Measurements from ENCODE around the gene BCAS1. TPM values are rescaled to one million over a fixed set of nuclear protein-coding genes. Genes with fewer than 3 reads are reported as not detected.

The BCAS1 gene
- total RNA-seq, 1 donor from 2014 or later = 0.08 TPM

DNA sequence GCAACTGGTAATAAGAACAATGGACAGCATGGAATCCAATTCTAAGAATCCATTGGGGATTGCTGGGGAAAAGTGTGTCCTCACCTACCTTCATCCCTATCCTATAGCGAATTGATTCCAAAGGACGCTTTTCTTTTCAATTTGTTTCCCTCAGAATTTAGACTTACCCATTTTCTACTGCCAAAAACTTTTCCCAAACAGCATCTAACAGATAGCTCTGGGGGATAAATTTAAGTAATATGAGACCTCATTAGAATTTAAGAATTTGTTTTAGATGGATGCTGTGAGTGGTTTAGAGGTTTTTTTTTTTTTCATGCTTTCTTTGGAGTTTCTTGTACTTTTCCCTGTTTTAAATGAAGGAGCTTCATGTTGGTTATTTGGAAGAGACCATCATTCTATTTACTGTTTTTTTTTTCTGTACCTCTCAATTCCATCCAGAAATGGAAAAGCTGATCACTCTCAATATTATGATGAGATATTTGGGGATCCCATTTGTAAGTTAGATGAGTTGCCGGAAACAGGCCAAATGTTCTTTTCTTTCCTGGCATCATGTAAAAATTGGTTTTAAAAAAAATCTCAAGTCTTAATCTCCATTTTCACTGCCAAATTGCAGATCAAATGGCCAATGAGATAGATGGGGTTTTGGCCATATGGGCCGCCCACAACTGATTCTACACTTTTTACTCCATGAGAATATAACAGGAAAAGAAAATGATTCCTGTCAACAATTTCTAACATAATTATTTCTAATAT is 105.7 kb downstream of the BCAS1 start:
- DNase-seq (ENCODE audit: low spot score) (no peak), ATAC-seq (no peak)

DNA sequence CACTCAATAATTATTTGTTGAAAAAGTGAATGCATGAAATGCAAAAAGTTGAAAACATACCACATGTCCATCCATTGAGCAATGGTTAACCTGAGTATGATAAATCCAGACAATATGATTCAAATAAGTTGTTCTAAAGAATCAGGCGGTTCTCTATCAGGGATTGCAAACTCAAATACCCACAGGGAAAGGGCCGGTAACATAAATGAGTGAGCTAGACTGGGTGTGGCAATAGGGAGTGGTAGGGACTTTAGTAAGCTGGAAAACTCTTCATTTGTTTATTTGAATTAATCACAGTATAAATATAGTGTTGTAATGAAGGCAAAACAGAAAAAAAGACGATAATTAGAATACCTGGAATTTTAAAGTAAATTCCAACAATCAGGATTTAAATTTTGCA is 106.3 kb downstream of the BCAS1 start:
- no peak for ATAC-seq
- no peak for DNase-seq (ENCODE audit: low spot score)

DNA sequence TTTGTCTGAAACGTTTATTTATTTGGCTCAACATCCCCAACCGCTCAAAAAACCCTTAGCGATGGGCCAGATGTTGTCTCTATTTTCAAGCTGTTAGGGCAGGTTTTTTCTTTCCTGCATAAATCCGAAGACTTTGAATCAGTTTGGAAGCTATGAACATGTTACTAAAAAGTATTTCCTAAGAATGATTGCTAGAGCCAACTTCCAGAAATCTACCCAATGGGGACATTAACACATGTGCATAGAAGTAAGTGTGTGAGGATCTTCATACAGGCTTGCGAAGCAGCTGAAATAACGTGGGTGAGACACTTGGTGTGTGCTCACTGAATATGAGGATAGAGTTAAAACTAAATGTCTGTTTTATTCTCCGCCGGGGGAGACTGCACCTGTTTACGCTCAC is 106.8 kb downstream of the BCAS1 start:
- DNase-seq (ENCODE audit: low spot score) (no peak), ATAC-seq (no peak)

DNA sequence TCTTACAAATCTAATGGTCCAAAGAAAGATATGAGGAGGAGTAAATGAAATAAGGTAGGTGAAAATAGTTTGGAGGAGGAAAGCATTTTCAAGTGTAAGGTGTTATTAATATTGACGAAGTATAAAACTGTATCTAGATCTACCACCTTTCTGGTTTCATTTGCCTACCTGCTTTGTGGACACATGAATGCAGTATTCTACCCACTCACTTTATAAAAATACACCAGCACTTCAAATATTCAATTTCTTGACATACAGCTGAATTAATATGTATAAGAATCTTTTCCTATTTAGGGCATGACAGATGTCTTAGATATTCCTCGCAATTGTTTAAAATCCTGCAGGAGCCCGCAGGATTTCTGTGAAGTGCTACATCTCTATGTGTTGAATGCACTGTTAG is 108.0 kb downstream of the BCAS1 start:
- ATAC-seq (no peak), DNase-seq (ENCODE audit: low spot score) (no peak)

DNA sequence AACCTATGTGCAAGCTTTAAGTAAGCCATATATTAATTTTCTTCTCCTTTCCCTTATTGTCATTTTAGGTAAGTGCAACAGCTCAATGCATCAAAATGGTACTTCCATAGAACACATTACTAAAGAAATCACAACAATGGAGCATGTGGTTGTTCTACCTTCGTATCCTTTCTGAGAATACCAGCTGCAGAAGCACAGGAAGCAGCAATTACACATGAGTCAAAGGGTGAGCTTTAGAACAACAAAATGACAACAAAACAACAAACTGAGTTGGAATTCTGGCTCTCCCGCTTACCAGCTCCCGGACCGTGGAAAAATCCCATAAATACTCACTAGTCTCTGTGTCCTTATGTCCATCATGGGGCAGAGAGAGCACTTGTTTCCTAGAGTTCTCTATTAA is 108.9 kb downstream of the BCAS1 start:
- DNase-seq (ENCODE audit: low spot score) (no peak), ATAC-seq (no peak)

DNA sequence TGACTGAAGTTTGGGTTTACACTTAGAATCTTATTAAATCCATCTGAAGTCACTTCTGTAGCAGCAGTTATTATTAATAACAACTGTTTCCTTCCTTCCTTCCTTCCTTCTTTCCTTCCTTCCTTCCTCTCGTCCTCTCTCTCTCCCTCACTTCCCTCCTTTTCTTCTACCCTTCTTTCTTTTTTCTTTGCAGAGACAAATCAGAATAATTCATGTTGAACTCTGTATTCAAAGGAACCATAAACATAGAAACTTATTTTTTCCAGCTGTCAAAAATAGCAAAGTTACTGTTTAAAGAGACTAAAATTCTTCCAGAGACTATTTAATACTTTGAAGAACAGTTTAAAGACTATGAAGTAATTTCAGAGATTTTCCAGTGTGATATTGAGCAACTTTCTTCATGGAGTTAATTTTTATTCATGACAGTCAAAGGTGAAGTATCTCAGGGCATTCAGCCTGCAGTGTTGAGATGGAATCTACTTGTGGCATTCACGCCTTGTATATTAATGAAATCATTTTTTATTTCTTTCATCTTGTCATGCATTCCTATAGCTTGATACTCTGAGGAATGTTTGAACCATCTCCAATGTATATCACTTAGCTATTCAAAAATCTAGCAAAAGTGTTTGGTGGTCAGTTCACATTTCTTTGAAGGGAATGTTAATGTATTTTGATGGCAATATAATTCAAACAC is 109.7 kb downstream of the BCAS1 start:
- DNase-seq (ENCODE audit: low spot score) (no peak), ATAC-seq (peak; percentile 49)

DNA sequence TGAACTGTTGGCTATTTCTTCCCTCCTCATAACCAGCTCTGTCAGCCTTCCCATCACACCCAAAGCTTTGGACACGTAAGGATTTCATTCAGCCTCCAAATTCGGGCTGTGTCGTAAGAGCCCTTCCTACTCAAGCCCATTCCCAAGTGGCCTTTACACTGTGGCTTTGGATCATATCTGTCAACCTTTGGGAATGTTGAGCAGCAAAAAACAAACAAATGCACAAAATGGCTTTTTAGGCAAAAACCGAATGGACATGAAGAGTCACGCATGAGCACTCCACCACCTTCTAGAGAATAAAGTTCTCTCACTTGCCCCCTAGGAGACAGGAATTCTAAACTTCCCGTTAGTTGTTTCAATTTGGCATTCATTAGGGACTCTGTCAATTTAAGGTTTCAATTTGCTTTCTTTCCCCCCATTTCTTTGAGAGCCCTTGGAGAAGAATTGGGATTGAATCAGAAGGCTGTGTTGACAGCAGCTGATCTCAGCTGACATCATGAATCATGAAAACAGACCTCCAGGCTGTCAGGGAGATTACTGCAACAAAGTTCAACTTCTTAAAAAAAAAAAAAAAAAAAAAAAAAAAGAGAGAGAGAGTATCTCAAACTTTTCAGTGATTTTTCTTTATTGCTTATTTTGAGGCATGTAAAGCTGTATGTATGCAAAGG is 110.3 kb downstream of the BCAS1 start:
- no peak for ATAC-seq
- no peak for DNase-seq (ENCODE audit: low spot score)

DNA sequence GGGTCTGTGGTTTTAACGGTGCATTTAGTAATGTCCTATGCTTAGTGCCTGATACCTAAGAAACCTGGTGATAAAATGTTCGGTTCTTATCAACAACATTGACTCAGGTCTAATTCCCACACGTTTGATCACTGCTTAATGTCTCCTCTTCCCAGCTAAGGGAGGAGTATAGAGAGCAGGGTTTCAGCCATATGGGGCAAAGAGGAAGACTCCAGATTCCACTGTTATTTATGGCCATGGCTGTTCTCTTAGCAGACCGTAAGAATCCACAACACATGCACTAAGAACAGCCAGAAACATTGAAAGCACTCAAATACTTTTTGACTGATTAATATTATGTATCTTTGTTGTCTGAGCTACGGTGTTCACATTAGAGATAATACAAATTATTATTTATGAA is 112.1 kb downstream of the BCAS1 start:
- DNase-seq (ENCODE audit: low spot score) = no peak
- no peak for ATAC-seq

DNA sequence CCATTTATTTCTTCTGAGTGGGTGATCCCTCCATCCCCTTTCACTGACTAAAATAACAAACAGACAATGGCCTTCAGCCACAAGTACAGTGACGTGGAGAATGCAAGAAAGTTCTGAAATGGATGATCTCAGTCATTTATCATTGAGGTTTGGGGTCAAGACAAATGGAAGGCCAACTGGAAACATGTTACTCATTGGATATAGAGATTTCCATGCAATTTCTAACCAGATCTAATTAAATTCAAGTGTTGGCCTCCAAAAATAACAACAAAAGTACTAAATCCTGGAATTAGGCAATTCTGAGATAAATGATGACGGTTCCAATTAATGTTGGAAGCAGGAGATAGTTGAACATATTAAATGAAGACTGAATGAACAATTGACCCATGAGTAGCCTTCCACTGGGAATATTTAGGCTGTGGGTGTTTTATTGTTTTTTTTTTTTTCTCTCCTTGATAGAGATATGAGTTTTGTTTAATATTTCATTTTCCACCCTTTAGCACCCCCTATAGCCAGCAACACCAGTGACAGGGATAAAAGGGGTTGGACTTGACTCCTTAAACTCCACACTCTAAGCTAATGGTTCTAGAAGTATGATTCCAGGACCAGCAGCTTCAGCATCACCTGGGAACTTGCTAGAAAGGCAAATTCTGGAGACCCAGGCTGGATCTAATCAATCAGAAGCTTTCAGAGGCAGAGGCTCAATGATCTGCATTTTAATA is 112.8 kb downstream of the BCAS1 start:
- no peak for DNase-seq (ENCODE audit: low spot score)
- no peak for ATAC-seq

DNA sequence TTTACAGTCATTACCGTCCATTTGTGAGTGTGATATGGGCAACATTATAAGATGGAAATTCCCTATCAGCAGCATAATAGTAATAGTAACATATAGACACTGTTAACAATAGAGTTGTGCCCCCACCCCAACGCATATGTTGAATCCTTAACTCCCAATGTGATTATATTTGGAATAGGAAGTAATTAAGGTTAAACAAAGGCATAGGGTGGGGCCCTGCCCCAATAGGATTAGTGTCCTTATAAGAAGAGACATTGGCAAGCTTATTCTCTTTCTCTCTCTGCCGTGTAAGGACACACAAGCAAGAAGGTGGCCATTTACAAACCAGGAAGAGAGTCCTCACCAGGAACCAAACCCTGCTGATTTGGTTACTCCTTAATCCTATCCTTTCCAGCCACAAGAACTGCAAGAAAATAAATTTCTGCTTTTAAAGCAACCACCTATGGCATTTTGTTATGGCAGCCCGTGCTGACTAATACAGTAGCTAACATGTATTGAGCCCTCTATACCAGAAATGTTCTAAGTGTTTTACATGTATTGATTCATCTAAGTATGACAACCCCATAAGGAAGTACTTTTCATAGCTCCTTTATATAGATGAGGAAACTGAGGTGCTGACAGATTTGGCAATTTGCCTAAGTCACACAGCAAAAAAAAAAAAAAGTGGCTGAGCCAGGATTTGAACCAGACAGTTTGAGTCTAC is 114.2 kb downstream of the BCAS1 start:
- no peak for ATAC-seq
- DNase-seq (ENCODE audit: low spot score) = no peak

DNA sequence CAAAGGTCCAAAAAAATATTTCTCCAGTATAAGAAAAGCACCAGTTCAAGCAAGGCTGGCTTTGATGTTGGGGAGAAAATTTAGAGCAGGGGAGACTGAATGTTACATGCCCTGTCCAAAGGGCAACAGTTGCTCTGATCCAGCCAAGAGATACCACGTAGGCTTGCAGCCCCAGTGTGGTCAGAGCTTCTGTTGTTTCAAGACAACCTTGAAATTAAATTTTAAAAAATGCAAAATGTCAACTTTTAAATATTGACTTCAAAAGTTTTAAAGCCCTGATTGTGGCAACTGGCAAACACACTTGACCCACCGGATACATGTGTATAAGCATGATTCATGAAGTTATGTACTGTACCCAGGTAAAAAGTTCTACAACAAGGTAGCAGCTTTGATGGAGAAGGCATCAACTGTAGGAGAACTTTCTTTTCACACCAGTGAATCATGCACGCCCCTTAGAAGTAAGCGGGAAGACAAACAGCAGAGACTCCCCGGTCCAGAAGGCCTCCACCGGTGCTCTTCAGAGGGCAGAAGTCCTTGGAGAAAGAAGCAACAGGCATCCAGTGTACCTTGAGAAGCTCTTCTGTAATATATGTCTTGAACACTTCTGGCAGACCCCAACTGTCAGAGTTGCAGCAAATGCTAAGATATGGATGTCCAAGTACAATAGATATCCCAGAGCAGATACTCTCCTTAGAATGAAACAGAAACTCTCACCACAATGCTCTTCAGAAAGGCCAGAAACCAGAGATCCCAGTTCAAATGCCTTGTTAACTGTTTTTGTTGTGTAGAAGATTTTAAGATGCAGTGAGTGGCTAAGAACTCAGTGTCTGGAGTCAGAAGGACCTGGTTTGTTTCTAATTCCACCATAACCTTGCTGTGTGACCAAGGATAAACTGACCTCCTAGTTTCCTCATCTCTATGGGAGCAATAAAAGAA is 115.4 kb downstream of the BCAS1 start:
- DNase-seq (ENCODE audit: low spot score) (no peak), ATAC-seq (peak; percentile 76)

DNA sequence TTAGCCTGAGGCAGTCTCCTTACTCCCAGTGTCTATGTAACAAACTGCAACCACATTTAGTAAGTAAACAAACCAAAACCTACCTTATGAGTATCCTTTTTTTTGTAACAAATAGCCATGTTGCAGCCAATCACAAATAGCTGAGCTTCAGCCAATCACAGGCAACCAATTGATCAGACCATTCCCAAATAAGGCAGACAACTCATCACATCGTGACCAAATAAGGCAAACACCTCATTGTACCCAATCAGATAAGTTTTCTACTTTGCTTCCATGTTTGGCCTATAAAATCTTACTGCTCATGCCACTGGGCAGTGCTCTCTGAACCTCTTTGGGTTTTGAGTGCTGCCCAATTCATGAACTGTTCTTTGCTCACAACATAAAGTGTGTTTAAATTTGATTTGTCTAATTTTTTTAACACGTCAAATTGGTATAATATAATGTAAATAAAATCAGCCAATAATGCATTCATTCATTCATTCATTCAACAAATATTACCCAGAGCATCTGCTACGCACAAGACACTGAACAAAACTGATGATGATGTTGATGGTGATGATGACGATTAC is 117.8 kb downstream of the BCAS1 start:
- ATAC-seq (no peak), DNase-seq (ENCODE audit: low spot score) (no peak)

DNA sequence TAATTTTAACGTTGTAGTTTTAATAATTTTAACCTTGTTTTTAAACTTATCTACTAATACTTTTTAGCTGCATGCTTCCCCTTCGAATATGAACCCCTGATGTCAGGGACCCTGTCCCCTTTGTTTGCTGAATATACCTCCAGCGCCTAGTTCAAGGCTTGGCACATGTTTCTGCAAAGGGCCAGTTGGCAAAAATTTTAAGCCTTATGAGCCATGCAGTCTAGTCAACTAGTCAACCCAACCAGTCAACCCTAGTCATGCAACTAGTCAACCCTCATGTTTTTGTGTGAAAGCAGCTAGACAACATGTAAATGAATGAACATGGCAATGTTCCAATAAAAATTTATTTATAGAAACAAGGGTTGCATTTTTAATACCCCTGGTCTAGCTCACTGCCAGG is 119.8 kb downstream of the BCAS1 start:
- DNase-seq (ENCODE audit: low spot score) (no peak), ATAC-seq (no peak)

DNA sequence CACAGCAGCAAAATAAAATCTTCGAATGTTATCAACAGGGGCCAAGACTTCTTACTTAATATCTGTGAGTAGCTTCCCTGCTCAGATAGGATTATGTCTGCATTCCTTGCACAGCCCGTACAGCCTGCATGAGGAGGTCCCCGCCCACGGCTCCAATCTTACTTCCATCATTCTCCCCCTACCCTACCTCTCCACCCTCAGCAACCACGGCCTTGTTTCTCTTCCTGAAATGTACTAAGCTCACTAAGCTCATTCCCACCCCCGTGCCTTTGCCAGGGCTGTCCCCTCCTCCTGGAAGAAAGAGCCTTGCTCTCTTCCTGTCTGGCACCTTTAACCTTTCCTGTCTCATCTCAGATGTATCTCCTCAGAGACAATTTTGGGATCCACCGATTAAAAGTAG is 120.4 kb downstream of the BCAS1 start:
- ATAC-seq (no peak), DNase-seq (ENCODE audit: low spot score) (no peak)

DNA sequence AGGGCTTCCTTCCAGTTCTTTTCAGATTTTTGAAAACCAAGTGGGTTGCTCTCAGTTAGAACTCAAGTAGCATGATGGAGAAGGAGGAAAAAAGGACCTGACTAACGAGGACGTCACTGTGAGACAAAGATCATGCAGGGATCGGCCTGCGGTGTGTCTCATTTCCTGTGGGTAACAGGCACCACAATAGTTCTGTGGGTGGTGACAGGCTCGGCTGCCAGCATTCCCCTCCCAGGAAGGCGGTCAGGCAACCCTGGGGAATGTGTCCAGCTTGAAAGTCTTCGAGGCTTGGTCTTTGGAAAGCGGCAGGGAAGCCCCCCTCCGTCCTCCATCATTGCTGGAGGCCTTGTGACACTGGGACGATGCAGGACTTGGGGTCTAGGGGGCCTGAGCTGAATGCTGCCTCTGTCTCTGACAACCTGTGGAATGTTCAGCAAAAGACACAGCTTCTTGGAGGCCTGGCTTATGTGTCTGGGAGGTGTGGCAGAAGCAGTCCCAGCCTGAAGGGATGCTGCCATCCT is 121.0 kb downstream of the BCAS1 start:
- no peak for DNase-seq (ENCODE audit: low spot score)
- peak; percentile 25 for ATAC-seq

DNA sequence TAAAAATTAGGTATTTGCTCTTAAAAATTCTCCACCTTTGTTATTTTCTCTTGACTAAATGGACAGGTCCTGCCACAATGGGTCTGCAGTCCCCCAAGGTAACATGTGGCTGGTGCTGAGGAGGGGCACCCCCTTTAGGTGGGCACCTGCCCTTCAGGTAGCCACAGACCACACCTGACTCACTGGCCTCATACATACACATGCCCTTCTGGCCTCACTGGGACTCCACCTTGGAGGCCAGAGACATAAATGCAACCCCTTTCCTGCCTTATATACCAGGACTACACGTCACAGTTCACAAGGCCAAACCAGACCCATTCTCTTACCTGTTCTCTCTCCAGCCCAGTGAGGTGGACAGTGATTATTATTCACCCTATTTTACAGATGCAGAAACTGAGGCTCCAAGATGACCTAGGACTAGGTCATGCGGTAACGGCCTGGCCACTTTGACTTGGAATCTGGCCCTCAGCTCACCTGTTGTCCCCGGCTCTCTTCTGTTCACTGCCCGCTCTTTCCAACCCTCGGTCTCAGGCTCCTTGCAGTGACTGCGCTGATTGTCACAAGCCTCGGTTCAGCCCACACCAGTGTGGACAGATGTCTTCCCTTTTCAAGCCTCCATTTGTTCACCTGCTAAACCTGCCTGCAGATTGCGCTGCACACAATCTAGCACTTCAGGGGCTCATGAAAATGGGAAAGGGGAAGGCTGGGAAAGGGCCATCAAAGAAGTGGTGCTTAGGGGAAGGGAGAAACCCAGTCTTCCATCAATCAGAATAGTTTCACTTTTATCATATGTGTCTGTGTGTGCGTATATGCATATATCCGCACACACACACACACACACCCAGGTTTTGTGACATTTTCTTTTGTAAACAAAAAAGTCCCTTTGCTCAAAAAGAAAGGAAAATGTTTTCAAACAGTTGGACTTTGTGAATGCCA is 121.7 kb downstream of the BCAS1 start:
- DNase-seq (ENCODE audit: low spot score) (no peak), ATAC-seq (no peak)

DNA sequence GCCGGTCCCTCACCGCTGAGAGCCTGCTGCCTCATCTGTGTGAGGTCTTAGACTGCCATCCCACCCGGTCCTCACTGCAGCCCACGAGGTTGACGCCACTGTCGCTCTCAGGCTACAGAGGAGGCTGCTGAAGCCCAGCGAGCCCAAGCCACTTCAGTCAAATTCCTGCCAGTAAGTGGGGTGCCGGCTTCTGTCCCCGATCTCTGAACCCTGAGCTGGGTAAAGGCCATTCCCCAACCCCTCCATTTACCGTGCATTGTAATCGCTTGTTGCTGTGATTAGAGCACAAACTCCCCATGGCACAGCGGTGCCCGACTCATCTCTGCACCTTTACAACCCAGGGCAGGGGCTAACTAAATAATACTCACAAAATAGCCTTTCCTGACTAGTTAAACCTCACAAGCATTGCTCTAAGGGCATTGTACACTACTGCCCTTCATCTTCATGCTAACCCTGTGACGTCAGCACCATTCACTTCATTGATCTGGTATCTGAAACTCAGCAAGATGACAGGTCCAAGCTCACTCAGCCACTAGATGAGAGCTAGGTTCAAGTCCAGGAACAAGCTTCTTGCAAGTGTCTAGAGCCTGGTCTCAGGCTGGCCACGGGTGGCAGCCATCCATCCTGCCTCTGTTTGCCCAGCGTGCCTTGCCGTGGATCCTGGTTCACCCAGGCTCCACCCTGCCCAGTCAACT is 122.7 kb downstream of the BCAS1 start:
- ATAC-seq (no peak), DNase-seq (ENCODE audit: low spot score) (no peak)

All from left lobe of liver (tissue), 2 donors.